ENCODE results near the gene ALDH7A1. TPM values are rescaled to one million over a fixed set of nuclear protein-coding genes. Genes with fewer than 3 reads are reported as not detected.

ALDH7A1 gene
- polyA plus RNA-seq, 5 donors = 91.7 to 142 (median 124) TPM

Other genes starting within 250 kb of the ALDH7A1 start
- 10 to 100 TPM in 4 of 5 donors, 1 to 10 TPM in 1; 9.0 to 11.5 (median 11.1) TPM for gene GRAMD2B, start 171.8 kb downstream of the ALDH7A1 start, polyA plus RNA-seq (ENCODE audit: insufficient read depth in 1 of 5, insufficient read length in 5 of 5, low replicate concordance in 1 of 5)
- 10 to 100 TPM; 48.4 to 73.5 (median 67.1) TPM for gene PHAX, start 5.7 kb upstream of the ALDH7A1 start, polyA plus RNA-seq (ENCODE audit: insufficient read depth in 1 of 5, insufficient read length in 5 of 5, low replicate concordance in 1 of 5)
- gene LMNB1, start 181.9 kb upstream of the ALDH7A1 start, polyA plus RNA-seq (ENCODE audit: insufficient read depth in 1 of 5, insufficient read length in 5 of 5, low replicate concordance in 1 of 5) = 100 to 1,000 TPM in 2 of 5 donors, 10 to 100 TPM in 3; 78.4 to 145 (median 93.5) TPM

Data from right lung (tissue), 5 donors.